CD4-positive, alpha-beta T cell (primary cell): Measurements from ENCODE around the gene TAAR5. TPM values are rescaled to one million over a fixed set of nuclear protein-coding genes. Genes with fewer than 3 reads are reported as not detected.
A peak's percentile ranks its signal among the peaks of the same experiment; 100 is the strongest.

ENCODE experiments used
- ATAC-seq: fragments of 200-7000 bp; cut with Tn5 transposase; one replicate; pipeline ENCODE4 v1.10.0; 2022; ENCODE audit warnings: mild to moderate bottlenecking; ENCODE audit not compliant: poor library complexity
- CTCF ChIA-PET: fragments of 350-600 bp; sonication (Branson Sonifier 250); formaldehyde crosslinking; loops from one replicate; lab custom pipeline; 2021; ENCODE audit warnings: antibody characterized with exemption, inconsistent platforms; lab: Charles Lee
- POLR2A ChIA-PET: fragments of 350-600 bp; sonication (Branson Sonifier 250); formaldehyde crosslinking; loops from one replicate; lab custom pipeline; 2021; ENCODE audit warnings: antibody characterized with exemption, inconsistent platforms; lab: Charles Lee
- DNase-seq, 14 experiments: peaks; one replicate each; pipeline ENCODE4 v3.0.0-alpha.2; 2013 to 2020; ENCODE audit warnings: mixed read lengths in 2 of 14
- H3K27ac ChIP-seq, 2 donors: one replicate each; pipeline versions ENCODE4 v1.5.1 to v1.7.0; 2013; ENCODE audit warnings: low read length in 2 of 2, low read depth in 1 of 2, mild to moderate bottlenecking in 1 of 2
- H3K27me3 ChIP-seq, 2 experiments: 1 replicate in 1 of 2; 2 replicates in 1 of 2; pipeline versions ENCODE4 v1.6.1 to v1.7.0; 2013; ENCODE audit warnings: low read length in 2 of 2, control low read depth in 1 of 2, mild to moderate bottlenecking in 1 of 2, moderate library complexity in 1 of 2; ENCODE audit not compliant: insufficient read depth in 2 of 2, control insufficient read depth in 1 of 2
- H3K36me3 ChIP-seq: one replicate; pipeline ENCODE4 v1.6.1; 2013; ENCODE audit warnings: low read length, control low read depth; ENCODE audit not compliant: insufficient read depth
- H3K4me1 ChIP-seq: one replicate; pipeline ENCODE4 v1.6.1; 2013; ENCODE audit warnings: low read length, control low read depth; ENCODE audit not compliant: insufficient read depth
- H3K4me3 ChIP-seq: one replicate; pipeline ENCODE4 v1.5.1; 2013; ENCODE audit warnings: mild to moderate bottlenecking, low read length, moderate library complexity
- H3K9me3 ChIP-seq, 2 experiments: 1 replicate in 1 of 2; 2 replicates in 1 of 2; pipeline versions ENCODE4 v1.6.1 to v1.7.0; 2013; ENCODE audit warnings: low read length in 2 of 2, mild to moderate bottlenecking in 2 of 2, control low read depth in 1 of 2, moderate library complexity in 1 of 2; ENCODE audit not compliant: control insufficient read depth in 1 of 2, insufficient read depth in 1 of 2
- H3K27ac Mint-ChIP-seq: one replicate; pipeline ENCODE4 v1.8.0; 2020; ENCODE audit warnings: mixed read lengths
- H3K27me3 Mint-ChIP-seq: one replicate; pipeline ENCODE4 v1.8.0; 2021; ENCODE audit warnings: mixed read lengths
- H3K36me3 Mint-ChIP-seq: one replicate; pipeline ENCODE4 v1.8.0; 2021; ENCODE audit warnings: low read depth, mixed read lengths
- H3K4me1 Mint-ChIP-seq: one replicate; pipeline ENCODE4 v1.8.0; 2021; ENCODE audit warnings: low read depth, mixed read lengths
- H3K4me3 Mint-ChIP-seq: one replicate; pipeline ENCODE4 v1.8.0; 2020; ENCODE audit warnings: mild to moderate bottlenecking, mixed read lengths
- H3K9me3 Mint-ChIP-seq: one replicate; pipeline ENCODE4 v1.8.0; 2020; ENCODE audit warnings: mixed read lengths
- intact Hi-C, 2 experiments: fragments of 100-400 bp; cut with DNase I in 1 of 2; cut with micrococcal nuclease in 1 of 2; formaldehyde crosslinking; loops; one replicate each; pipeline versions ENCODE4 v1.15.1 to v1.9.0; 2023 to 2025; cut with DNase I, micrococcal nuclease
- total RNA-seq, 174 experiments: library from RNA in 2 of 174; stranded (reverse) in 2 of 174; gene quantifications; one replicate each; pipeline ENCODE4 v1.2.3 and lab custom pipeline; 2021 to 2026
- TF ChIP-seq, protein P1 (sequence below): fragments of 200-600 bp; IDR thresholded peaks from one replicate; pipeline ENCODE4 v1.8.0; 2022; ENCODE audit warnings: antibody characterized with exemption, mild to moderate bottlenecking

TAAR5 gene
- total RNA-seq, 2 experiments from 2014 or later, result not detected

DNA sequence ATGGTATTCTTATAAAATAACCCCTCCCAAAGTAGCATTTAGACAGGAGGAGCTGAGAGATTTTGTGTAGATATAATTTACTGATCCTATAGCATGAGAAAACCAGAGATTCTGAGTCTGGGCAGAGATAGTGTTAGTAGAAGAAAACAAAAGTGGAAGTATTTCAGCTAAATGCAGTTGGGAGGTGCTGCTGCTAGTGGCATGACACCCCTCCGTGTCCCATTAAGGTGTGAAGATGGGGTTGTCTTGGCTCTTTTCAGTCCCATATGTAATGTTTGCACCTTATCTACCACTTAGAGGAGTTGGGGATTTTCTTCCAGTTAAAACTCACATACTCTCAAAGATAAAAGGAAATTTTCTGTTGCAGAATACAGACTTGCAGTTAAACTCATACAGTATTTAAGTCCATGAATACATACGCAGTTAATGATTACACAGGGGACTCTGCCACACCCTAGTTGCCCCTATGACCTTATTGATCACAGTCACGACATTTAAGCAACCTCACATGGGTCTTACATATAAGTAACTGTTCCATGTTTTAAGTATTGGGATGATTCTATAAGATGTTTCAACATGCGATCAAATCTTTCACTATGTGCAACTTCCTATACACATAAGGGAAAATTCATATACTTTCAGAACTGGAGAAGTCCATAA, 23.0 kb upstream of the TAAR5 start:
- no peak overlapping the region for H3K27ac Mint-ChIP-seq
- H3K27ac ChIP-seq, result no peak overlapping the region
- no peak overlapping the region for H3K4me3 Mint-ChIP-seq
- no peaks in the 10 kb centered on the region for H3K4me1 Mint-ChIP-seq
- H3K36me3 Mint-ChIP-seq, result no peaks in the 10 kb centered on the region
- no peaks in the 10 kb centered on the region for H3K9me3 Mint-ChIP-seq
- H3K36me3 ChIP-seq, result no peaks in the 10 kb centered on the region
- H3K4me1 ChIP-seq, result no peaks in the 10 kb centered on the region
- H3K9me3 ChIP-seq, result no peaks in the 10 kb centered on the region
- DNase-seq (peak in 1 of 14 experiments; percentile 50), ATAC-seq (no peak)
- ChIA-PET POLR2A (no interaction called here), CTCF (no interaction called here)
- intact Hi-C loops, result no loop called here
- TF ChIP-seq, protein P1, sequence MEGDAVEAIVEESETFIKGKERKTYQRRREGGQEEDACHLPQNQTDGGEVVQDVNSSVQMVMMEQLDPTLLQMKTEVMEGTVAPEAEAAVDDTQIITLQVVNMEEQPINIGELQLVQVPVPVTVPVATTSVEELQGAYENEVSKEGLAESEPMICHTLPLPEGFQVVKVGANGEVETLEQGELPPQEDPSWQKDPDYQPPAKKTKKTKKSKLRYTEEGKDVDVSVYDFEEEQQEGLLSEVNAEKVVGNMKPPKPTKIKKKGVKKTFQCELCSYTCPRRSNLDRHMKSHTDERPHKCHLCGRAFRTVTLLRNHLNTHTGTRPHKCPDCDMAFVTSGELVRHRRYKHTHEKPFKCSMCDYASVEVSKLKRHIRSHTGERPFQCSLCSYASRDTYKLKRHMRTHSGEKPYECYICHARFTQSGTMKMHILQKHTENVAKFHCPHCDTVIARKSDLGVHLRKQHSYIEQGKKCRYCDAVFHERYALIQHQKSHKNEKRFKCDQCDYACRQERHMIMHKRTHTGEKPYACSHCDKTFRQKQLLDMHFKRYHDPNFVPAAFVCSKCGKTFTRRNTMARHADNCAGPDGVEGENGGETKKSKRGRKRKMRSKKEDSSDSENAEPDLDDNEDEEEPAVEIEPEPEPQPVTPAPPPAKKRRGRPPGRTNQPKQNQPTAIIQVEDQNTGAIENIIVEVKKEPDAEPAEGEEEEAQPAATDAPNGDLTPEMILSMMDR, result no peak
- H3K27me3 Mint-ChIP-seq, result peaks cover 9% of the 10 kb centered on the region
- no peak overlapping the region for H3K4me3 ChIP-seq
- H3K27me3 ChIP-seq, result no peaks in the 10 kb centered on the region

- no peak for DNase-seq
- H3K27ac ChIP-seq, result no peak overlapping the region
- POLR2A ChIA-PET, result no interaction called here
These were observed 22.1 kb upstream of the TAAR5 start for GRCh38 chr6:132611616-132612015.

GRCh38 chr6:132607544-132608233, 18.1 kb upstream of the TAAR5 start:
- no peaks in the 10 kb centered on the region for H3K4me1 ChIP-seq
- ChIA-PET CTCF (no interaction called here), POLR2A (no interaction called here)
- TF ChIP-seq, protein P1, result no peak
- Mint-ChIP-seq H3K4me1 (no peaks in the 10 kb centered on the region), H3K27me3 (no peaks in the 10 kb centered on the region), H3K36me3 (no peaks in the 10 kb centered on the region), H3K9me3 (no peaks in the 10 kb centered on the region), H3K4me3 (no peak overlapping the region), H3K27ac (no peak overlapping the region)
- intact Hi-C loops, result no loop called here
- no peak overlapping the region for H3K4me3 ChIP-seq
- no peak for ATAC-seq
- H3K9me3 ChIP-seq, result no peaks in the 10 kb centered on the region
- H3K27ac ChIP-seq, result no peak overlapping the region
- H3K36me3 ChIP-seq, result no peaks in the 10 kb centered on the region
- no peak for DNase-seq
- no peaks in the 10 kb centered on the region for H3K27me3 ChIP-seq

More at GRCh38 chr6:132611616-132612015, 22.1 kb upstream of the TAAR5 start:
- TF ChIP-seq, protein P1, result no peak
- Mint-ChIP-seq H3K9me3 (no peaks in the 10 kb centered on the region), H3K27ac (no peak overlapping the region), H3K36me3 (no peaks in the 10 kb centered on the region), H3K4me3 (no peak overlapping the region), H3K4me1 (no peaks in the 10 kb centered on the region), H3K27me3 (no peaks in the 10 kb centered on the region)
- H3K36me3 ChIP-seq, result no peaks in the 10 kb centered on the region
- no peaks in the 10 kb centered on the region for H3K27me3 ChIP-seq
- intact Hi-C loops, result no loop called here
- no peak for ATAC-seq
- no peak overlapping the region for H3K4me3 ChIP-seq
- no peaks in the 10 kb centered on the region for H3K9me3 ChIP-seq
- CTCF ChIA-PET, result no interaction called here
- no peaks in the 10 kb centered on the region for H3K4me1 ChIP-seq
